Suprapubic skin (tissue), 4 donors: ENCODE measurements around the gene NUDT13. TPM values are rescaled to one million over a fixed set of nuclear protein-coding genes. Genes with fewer than 3 reads are reported as not detected.

Source experiments
- DNase-seq, 2 donors: peaks; one replicate each; pipeline ENCODE4 v3.0.0-alpha.2; 2019; ENCODE audit warnings: low spot score in 2 of 2
- H3K27ac ChIP-seq: fragments of 200-600 bp; sonication (generic); one replicate; pipeline ENCODE4 v1.5.1; 2019
- H3K27me3 ChIP-seq: fragments of 200-600 bp; sonication (generic); one replicate; pipeline ENCODE4 v1.5.1; 2019
- H3K36me3 ChIP-seq: fragments of 200-600 bp; sonication (generic); one replicate; pipeline ENCODE4 v1.5.1; 2019
- H3K4me1 ChIP-seq: fragments of 200-600 bp; sonication (generic); one replicate; pipeline ENCODE4 v1.5.1; 2019
- H3K4me3 ChIP-seq: fragments of 200-600 bp; sonication (generic); one replicate; pipeline ENCODE4 v1.5.1; 2019; ENCODE audit warnings: mild to moderate bottlenecking
- H3K9me3 ChIP-seq: fragments of 200-600 bp; sonication (generic); one replicate; pipeline ENCODE4 v1.5.1; 2019
- CTCF ChIP-seq, 2 donors: fragments of 200-600 bp in 1 of 2; fragments of 450-650 bp in 1 of 2; sonication (generic) in 1 of 2; IDR thresholded peaks; one replicate each; pipeline ENCODE4 v1.5.1; 2016 to 2019; ENCODE audit warnings: antibody characterized with exemption in 2 of 2, mild to moderate bottlenecking in 1 of 2, moderate library complexity in 1 of 2
- EP300 ChIP-seq: sonication (generic); formaldehyde crosslinking; IDR thresholded peaks from one replicate; pipeline ENCODE4 v1.6.1; 2017; ENCODE audit warnings: antibody characterized with exemption
- POLR2A ChIP-seq, 2 donors: fragments of 450-650 bp; IDR thresholded peaks; one replicate each; pipeline ENCODE4 v1.6.1; 2017; ENCODE audit warnings: antibody characterized with exemption in 2 of 2, mild to moderate bottlenecking in 2 of 2, moderate library complexity in 2 of 2
- POLR2AphosphoS5 ChIP-seq, 3 donors: sonication (generic); formaldehyde crosslinking; IDR thresholded peaks; one replicate each; pipeline ENCODE4 v1.6.1; 2017; ENCODE audit warnings: antibody characterized with exemption in 3 of 3
- WGBS: methylation state at CpG from one replicate; pipeline ENCODE4 v1.1.5; 2018; 5-methylcytosine and 5-hydroxymethylcytosine counted together
- total RNA-seq, 4 donors: library from RNA; depleted of rRNA; stranded (reverse); fragments of >200 nt; gene quantifications; one replicate each; pipeline ENCODE4 v1.1.0, GENCODE V29; 2016

The NUDT13 gene
- total RNA-seq, 4 donors from 2014 or later = 0.86 to 4.2 (median 1.5) TPM

DNA sequence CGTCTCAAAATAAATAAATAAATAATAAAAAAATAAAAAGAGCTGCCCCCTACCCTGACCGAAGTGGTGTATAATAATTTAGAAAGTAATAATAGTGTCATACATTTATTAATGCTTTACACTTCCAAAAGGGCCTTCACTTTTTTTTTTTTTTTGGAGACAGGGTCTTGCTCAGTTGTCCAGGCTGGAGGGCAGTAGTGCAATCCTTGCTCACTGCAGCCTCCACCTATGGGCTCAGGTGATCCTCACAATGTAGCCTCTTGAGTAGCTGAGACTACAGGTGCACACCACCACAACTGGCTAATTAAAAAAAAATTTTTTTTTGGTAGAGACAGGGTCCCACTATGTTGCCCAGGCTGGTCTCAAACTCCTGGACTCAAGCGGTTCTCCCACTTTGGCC lies 59.1 kb downstream of the NUDT13 start:
- Histone ChIP-seq H3K27ac (no peak overlapping the region), H3K4me3 (no peak overlapping the region), H3K27me3 (no peaks in the 10 kb centered on the region), H3K9me3 (no peaks in the 10 kb centered on the region), H3K36me3 (no peaks in the 10 kb centered on the region), H3K4me1 (peaks cover 36% of the 10 kb centered on the region)
- TF ChIP-seq POLR2AphosphoS5 (IDR thresholded peaks at IDR 0.05) (no peak), CTCF (IDR thresholded peaks at IDR 0.05) (no peak), POLR2A (IDR thresholded peaks at IDR 0.05) (no peak), EP300 (no peak)
- 97% methylated on average over 3 of the region's 3 CpGs for WGBS
- no peak for DNase-seq

- Histone ChIP-seq H3K4me1 (peaks cover 12% of the 10 kb centered on the region), H3K36me3 (peaks cover 19% of the 10 kb centered on the region), H3K27me3 (no peaks in the 10 kb centered on the region), H3K4me3 (no peak overlapping the region), H3K27ac (no peak overlapping the region), H3K9me3 (no peaks in the 10 kb centered on the region)
- TF ChIP-seq POLR2AphosphoS5 (IDR thresholded peaks at IDR 0.05) (no peak), POLR2A (IDR thresholded peaks at IDR 0.05) (no peak), CTCF (IDR thresholded peaks at IDR 0.05) (no peak), EP300 (no peak)
- no peak for DNase-seq
These were observed 62.6 kb downstream of the NUDT13 start for GRCh38 chr10:73172867-73173266.

DNA sequence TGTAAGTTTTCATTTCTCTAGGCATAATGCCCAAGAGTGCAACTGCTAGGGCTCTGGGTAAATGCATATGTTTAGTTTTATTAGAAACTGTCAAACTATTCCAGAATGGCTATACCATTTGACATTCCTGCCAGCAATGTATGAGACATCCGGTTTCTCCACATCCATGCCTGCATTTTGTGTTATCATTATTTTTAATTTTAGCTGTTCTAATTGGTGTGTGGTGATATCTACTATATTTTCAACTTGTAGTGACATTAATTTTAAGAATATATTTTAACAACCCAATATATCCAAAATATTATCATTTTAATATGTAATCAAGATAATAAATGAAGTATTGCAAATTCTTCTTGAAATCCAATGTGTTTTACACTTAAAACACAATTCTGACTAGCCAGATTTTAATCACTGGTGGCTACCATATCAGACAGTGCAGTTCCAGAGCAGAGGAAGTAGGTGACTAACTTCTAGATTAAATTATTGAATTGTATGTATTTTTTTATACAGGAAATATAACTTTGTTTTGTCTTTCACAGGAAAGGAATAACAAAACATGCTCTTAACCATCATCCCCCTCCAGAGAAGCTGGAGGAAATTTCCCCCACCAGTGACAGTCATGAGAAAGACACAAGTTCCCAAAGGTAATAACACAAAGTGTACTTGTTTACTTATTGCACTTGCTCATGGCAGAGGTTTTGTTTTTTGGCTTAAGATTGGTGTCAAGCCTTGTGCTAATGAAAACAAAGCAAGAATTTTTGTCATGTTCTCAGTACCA lies 64.1 kb downstream of the NUDT13 start:
- Histone ChIP-seq H3K9me3 (no peaks in the 10 kb centered on the region), H3K4me3 (no peak overlapping the region), H3K27ac (no peak overlapping the region), H3K27me3 (no peaks in the 10 kb centered on the region), H3K4me1 (peaks cover 4% of the 10 kb centered on the region), H3K36me3 (peaks cover 31% of the 10 kb centered on the region)
- no peak for DNase-seq
- 100% methylated on average over 1 of the region's 1 CpG for WGBS
- TF ChIP-seq POLR2A (IDR thresholded peaks at IDR 0.05) = no peak
- no peak for TF ChIP-seq EP300
- no peak for TF ChIP-seq POLR2AphosphoS5 (IDR thresholded peaks at IDR 0.05)
- no peak for TF ChIP-seq CTCF (IDR thresholded peaks at IDR 0.05)

Other genes starting within 250 kb of the NUDT13 start
- gene OIT3, start 216.7 kb upstream of the NUDT13 start, total RNA-seq = not detected
- gene PLA2G12B, start 155.6 kb upstream of the NUDT13 start, total RNA-seq = not detected
- 10 to 100 TPM; 10.6 to 19.5 (median 16.0) TPM for gene P4HA1, start 13.6 kb upstream of the NUDT13 start, total RNA-seq
- gene ECD, start 57.6 kb downstream of the NUDT13 start, total RNA-seq = 10 to 100 TPM; 32.5 to 43.9 (median 35.1) TPM
- 10 to 100 TPM; 11.0 to 18.9 (median 15.8) TPM for gene FAM149B1, start 57.7 kb downstream of the NUDT13 start, total RNA-seq
- gene DNAJC9, start 136.8 kb downstream of the NUDT13 start, total RNA-seq = 10 to 100 TPM; 15.1 to 22.0 (median 19.6) TPM
- gene MRPS16, start 142.2 kb downstream of the NUDT13 start, total RNA-seq = 10 to 100 TPM; 30.3 to 50.3 (median 43.8) TPM
- gene CFAP70, start 248.4 kb downstream of the NUDT13 start, total RNA-seq = 10 to 100 TPM in 1 of 4 donors, 1 to 10 TPM in 3; 2.6 to 12.9 (median 4.3) TPM